Parathyroid adenoma (tissue), 2 donors: Measurements from ENCODE around the gene PLCH1.

Experiments
- H2AFZ ChIP-seq: fragments of 300-600 bp; sonication (generic); one replicate; pipeline ENCODE4 v1.7.0; 2017; ENCODE audit warnings: antibody characterized with exemption, mild to moderate bottlenecking
- H3K27ac ChIP-seq: fragments of 300-600 bp; sonication (generic); one replicate; pipeline ENCODE4 v1.7.0; 2017
- H3K27me3 ChIP-seq: fragments of 300-600 bp; sonication (generic); one replicate; pipeline ENCODE4 v1.7.0; 2017; ENCODE audit warnings: low read length; ENCODE audit not compliant: control insufficient read depth, insufficient read depth
- H3K36me3 ChIP-seq: fragments of 300-600 bp; sonication (generic); one replicate; pipeline ENCODE4 v1.7.0; 2017; ENCODE audit warnings: low read length; ENCODE audit not compliant: control insufficient read depth, insufficient read depth
- H3K4me1 ChIP-seq: fragments of 300-600 bp; sonication (generic); one replicate; pipeline ENCODE4 v1.7.0; 2017; ENCODE audit warnings: control low read depth
- H3K4me2 ChIP-seq: fragments of 300-600 bp; sonication (generic); one replicate; pipeline ENCODE4 v1.7.0; 2017; ENCODE audit warnings: low read length
- H3K4me3 ChIP-seq: fragments of 300-600 bp; sonication (generic); one replicate; pipeline ENCODE4 v1.7.0; 2017; ENCODE audit warnings: low read depth, low read length
- H3K79me2 ChIP-seq: fragments of 300-600 bp; sonication (generic); one replicate; pipeline ENCODE4 v1.7.0; 2017; ENCODE audit warnings: control low read depth
- H3K9ac ChIP-seq: fragments of 300-600 bp; sonication (generic); one replicate; pipeline ENCODE4 v1.7.0; 2017; ENCODE audit warnings: mild to moderate bottlenecking
- H3K9me3 ChIP-seq: fragments of 300-600 bp; sonication (generic); one replicate; pipeline ENCODE4 v1.7.0; 2017; ENCODE audit warnings: low read length; ENCODE audit not compliant: control insufficient read depth
- TF ChIP-seq, protein P1 (sequence below): fragments of 300-600 bp; sonication (generic); IDR thresholded peaks from one replicate; pipeline ENCODE4 v1.7.0; 2017; ENCODE audit warnings: antibody characterized with exemption, mild to moderate bottlenecking
- donor health status: primary hyperparathyroidism.

PLCH1 gene

DNA sequence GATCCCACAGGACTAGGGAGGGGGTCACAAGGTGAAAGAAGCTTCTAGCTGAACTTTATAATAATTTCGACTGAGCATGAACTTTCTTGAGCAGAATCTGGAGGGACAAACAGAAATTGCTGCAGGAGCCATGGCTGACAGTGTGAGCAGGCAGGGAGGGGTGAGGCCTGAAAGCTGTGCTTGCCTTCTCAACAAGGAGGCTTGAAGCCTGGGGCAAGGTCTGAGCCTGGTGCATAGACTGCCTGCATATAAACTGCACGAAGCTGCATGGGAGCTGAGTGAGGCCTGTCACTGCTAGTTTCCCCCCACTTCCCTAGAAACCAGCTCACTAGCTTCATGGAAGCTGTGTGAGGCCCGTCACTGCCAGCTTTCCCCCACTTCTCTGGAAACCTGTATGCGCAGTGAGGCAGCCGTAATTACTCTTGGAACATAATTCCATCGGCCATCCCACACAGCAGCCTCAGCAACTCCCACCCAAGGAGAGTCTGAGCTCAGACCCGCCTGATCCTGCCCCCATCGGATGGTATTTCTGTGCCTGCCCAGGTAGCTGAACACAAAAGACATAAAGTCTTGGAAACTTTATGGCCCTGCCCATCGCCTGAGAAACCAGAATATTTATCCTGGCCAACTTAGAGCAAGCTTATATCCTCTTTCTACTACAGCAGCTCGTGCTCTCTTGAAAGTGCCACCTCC lies 136.5 kb downstream of the PLCH1 start:
- H3K9me3 ChIP-seq = no peaks in the 10 kb centered on the region

DNA sequence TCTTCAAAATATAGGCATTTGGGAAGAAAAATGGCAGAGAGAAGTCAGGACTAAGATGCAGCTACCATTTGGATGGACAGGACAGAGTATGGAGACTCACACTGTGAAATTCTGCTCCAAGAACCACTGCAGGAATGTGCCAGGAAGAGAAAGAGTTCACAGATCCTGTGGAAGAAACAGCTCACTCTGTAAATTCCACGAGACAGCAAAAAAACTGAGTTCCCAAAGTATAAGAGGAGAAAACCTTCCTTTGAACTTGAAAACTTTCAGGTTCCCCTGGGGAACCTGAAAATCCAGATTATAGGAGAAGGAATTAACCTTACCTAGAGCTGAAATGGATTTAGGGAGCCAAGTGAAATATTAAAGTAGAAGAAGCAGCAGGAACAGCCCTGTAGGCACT lies 137.1 kb downstream of the PLCH1 start:
- TF ChIP-seq, protein P1, sequence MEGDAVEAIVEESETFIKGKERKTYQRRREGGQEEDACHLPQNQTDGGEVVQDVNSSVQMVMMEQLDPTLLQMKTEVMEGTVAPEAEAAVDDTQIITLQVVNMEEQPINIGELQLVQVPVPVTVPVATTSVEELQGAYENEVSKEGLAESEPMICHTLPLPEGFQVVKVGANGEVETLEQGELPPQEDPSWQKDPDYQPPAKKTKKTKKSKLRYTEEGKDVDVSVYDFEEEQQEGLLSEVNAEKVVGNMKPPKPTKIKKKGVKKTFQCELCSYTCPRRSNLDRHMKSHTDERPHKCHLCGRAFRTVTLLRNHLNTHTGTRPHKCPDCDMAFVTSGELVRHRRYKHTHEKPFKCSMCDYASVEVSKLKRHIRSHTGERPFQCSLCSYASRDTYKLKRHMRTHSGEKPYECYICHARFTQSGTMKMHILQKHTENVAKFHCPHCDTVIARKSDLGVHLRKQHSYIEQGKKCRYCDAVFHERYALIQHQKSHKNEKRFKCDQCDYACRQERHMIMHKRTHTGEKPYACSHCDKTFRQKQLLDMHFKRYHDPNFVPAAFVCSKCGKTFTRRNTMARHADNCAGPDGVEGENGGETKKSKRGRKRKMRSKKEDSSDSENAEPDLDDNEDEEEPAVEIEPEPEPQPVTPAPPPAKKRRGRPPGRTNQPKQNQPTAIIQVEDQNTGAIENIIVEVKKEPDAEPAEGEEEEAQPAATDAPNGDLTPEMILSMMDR = no peak
- H3K27me3 ChIP-seq = no peaks in the 10 kb centered on the region
- H3K4me2 ChIP-seq = no peak overlapping the region
- H3K4me3 ChIP-seq = no peak overlapping the region
- no peaks in the 10 kb centered on the region for H3K79me2 ChIP-seq
- H3K9me3 ChIP-seq = no peaks in the 10 kb centered on the region
- no peaks in the 10 kb centered on the region for H3K36me3 ChIP-seq
- no peak overlapping the region for H2AFZ ChIP-seq
- H3K4me1 ChIP-seq = peaks cover 2% of the 10 kb centered on the region
- no peak overlapping the region for H3K9ac ChIP-seq
- no peak overlapping the region for H3K27ac ChIP-seq

More for the DNA sequence above, 136.5 kb downstream of the PLCH1 start:
- Histone ChIP-seq H2AFZ (no peak overlapping the region), H3K36me3 (no peaks in the 10 kb centered on the region), H3K27me3 (no peaks in the 10 kb centered on the region), H3K4me2 (no peak overlapping the region), H3K79me2 (no peaks in the 10 kb centered on the region), H3K9ac (no peak overlapping the region), H3K27ac (no peak overlapping the region), H3K4me3 (no peak overlapping the region), H3K4me1 (no peaks in the 10 kb centered on the region)
- TF ChIP-seq, protein P1 = no peak

- Histone ChIP-seq H3K9ac (no peak overlapping the region), H3K79me2 (no peaks in the 10 kb centered on the region), H3K4me2 (no peak overlapping the region), H3K4me1 (peaks cover 5% of the 10 kb centered on the region), H3K4me3 (no peak overlapping the region), H2AFZ (peak overlapping the region; percentile 13), H3K27me3 (no peaks in the 10 kb centered on the region), H3K36me3 (no peaks in the 10 kb centered on the region), H3K27ac (no peak overlapping the region), H3K9me3 (no peaks in the 10 kb centered on the region)
- TF ChIP-seq, protein P1 = no peak
These were observed 139.3 kb downstream of the PLCH1 start for GRCh38 chr3:155605571-155605970.

DNA sequence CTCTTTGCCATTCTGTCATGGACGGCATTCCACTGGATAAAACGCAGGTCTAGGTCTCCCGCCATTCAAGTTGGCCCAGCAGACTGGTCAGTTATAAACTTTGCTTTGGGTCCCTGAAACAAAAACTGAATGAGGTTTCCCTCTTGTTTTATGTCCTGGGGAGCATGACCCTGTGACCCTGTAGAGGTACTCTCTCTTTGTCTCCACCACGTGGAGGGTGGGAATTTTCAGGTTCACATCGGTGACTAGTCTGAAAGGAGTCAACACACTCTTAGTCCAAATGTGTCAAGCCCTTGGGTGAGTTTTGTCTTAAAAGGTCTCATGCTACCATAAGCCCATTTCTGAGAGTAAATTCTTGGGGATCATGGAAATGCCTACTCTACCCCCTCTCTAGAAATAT lies 139.9 kb downstream of the PLCH1 start:
- Histone ChIP-seq H3K9ac (no peak overlapping the region), H3K4me1 (peaks cover 5% of the 10 kb centered on the region), H2AFZ (no peak overlapping the region), H3K27ac (no peak overlapping the region), H3K9me3 (no peaks in the 10 kb centered on the region), H3K79me2 (no peaks in the 10 kb centered on the region), H3K36me3 (no peaks in the 10 kb centered on the region), H3K27me3 (no peaks in the 10 kb centered on the region), H3K4me2 (no peak overlapping the region), H3K4me3 (no peak overlapping the region)
- TF ChIP-seq, protein P1 = no peak

GRCh38 chr3:155604126-155604525 lies 140.7 kb downstream of the PLCH1 start:
- H3K36me3 ChIP-seq = no peaks in the 10 kb centered on the region

More at GRCh38 chr3:155604126-155604525, 140.7 kb downstream of the PLCH1 start:
- TF ChIP-seq, protein P1 = no peak
- Histone ChIP-seq H3K4me1 (peaks cover 5% of the 10 kb centered on the region), H3K79me2 (no peaks in the 10 kb centered on the region), H3K4me3 (no peak overlapping the region), H3K4me2 (no peak overlapping the region), H3K9ac (no peak overlapping the region), H3K27ac (no peak overlapping the region), H2AFZ (no peak overlapping the region), H3K9me3 (no peaks in the 10 kb centered on the region), H3K27me3 (no peaks in the 10 kb centered on the region)
